Measurements from ENCODE around the gene SORCS2.

Gene SORCS2

DNA sequence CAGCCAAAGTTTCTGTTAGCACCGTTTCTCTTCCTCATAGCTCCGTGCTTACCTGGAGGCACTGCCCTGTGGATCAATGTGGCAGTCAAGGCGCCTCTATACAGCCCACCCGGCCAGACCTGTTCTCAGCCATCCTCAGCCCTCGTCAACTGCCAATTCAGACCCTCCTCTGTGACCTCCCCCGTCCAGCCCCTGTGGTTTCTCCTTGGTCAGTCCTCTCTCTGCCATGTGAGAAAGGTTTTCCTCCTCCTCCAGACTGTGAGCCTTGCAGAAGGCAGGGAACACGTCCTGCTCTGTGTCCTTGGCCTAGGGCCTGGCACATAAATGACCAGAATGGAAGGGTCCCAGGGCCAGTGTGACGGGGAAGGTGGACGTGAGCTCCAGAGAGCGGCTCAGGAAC, 417.0 kb downstream of the SORCS2 start:
- DNase-seq: no peak

DNA sequence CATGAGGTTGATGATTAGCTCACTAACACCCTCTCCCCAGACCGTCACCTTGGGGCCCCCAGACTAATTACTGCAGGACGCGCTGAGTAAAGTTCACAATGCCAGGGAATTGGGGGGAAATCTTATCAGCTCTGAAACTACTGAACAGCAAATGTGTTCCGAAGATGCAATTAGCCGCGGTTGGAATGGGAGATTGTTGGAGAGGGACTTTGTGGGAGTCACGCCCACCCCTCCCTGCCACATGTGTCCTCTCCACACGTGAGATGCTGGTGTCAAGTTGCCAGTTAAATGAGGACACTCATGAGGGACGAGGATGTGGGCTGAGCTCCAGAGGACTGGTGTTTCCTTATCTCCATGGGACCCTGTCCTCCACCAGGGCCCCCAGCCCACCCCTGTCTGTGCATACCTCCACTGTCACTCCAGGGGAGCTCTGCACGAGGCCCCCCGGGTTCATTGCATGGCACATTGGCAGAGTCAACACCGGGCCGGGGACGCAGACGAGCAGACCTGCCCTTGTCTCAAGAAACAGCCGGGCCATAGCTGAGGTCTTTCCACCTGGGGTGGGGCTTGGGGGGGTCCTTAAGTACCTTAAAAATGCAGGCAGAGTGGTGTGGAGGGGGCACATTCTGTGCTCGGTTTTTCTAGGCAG, 417.8 kb downstream of the SORCS2 start:
- no peak for DNase-seq

DNA sequence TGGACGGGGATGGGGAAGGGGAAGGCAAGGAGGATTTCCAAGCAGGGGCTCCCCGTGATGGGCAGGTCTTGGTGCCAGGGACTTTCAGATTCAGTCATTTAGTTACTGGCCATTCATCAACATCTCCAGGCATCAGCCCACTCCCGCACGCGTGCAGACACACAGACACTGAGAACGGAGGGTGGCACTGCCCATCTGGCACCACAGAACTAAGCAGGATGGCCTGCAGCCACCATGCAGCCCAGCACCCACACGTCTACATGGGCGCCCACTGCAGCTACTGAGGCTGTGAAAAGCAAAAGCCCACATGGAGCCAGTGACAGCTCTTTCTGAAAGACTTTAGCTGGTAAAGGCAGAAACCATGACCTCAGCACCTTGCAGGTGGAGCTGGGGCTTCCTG, 418.5 kb downstream of the SORCS2 start:
- no peak for DNase-seq

DNA sequence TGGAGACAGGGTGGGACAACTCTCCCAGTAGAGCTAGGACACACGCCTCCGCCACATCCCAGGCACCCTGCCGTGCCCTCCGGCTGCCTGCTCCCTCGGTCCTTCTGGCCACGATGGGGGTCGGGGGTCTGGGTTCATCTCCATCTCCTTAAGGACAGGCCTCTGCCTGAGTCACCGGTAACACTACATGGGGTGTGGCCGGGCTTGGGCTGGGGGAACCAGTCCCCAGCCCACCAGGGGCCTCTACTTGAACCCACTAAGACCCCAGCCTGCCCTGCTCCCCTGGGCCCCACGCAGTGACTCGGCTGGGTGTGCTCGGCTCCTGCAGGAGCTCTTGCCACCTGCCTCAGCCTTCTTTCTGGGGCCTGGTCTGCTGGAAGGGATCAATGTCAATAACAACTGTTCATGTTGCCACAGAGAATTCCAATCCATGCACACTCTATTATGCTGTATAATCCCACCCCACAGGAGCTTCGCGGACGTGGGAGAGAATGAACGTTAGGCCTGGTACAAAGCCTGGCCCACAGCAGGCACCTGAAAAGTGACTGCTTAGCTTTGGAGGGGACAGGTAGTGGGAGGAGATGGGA, 420.1 kb downstream of the SORCS2 start:
- no peak for DNase-seq

DNA sequence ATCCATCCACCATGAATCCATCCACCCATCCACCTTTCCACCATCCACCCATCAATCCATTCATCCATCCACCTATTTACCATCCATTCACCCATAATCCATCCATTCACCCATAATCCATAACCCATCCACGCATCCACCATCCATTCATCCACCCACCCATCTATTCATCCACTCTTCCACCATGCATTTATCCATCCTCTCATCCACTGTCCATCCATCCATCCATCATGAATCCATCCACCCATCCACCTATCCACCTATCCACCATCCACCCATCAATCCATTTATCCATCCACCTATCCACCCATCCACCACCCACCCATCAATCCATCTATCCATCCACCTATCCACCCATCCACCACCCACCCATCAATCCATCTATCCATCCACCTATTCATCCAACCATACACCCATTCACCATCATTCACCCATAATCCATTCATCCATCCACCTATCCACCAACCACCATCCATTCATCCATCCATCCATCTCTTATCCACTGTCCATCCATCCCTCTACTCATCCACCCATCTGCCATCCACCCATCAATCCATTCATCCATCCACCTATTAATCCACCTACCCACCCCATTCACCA, 422.1 kb downstream of the SORCS2 start:
- no peak for DNase-seq

DNA sequence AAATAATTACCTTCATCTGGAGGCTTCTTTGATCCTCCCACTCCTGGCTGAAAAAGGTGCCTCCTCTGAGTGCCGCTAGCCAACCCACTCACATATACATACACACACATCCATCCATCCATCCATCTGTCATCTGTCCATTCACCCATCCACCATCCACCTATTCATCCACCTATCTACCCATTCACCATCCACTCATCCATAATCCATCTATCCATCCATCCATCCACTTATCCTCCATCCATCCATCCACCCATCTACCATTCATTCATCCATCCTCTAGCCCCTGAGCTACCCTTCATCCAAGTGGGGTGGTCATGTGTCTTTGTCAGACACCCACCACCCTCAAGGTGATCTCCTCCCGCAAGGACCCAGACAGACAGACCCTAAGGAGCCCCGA, 423.9 kb downstream of the SORCS2 start:
- DNase-seq: no peak

DNA sequence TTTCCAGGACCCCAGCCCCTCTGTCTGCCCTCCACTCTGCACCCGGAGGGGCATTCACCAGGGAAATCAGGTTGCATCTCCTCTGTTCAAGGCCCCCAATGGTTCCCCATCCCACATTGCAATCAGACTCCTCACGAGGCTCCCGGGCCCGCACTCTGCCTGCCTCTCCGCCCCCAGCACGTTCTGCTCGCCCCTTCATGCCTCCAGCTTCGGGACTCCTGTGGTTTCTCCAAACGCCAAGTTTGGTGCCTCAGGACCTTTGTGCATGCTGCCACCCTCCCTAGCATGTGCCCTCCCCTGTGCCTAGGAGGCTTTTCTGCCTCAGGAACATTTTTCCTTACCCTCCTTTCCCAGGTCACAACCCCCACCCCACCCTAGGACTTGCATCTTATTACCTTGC, 426.0 kb downstream of the SORCS2 start:
- DNase-seq: no peak

DNA sequence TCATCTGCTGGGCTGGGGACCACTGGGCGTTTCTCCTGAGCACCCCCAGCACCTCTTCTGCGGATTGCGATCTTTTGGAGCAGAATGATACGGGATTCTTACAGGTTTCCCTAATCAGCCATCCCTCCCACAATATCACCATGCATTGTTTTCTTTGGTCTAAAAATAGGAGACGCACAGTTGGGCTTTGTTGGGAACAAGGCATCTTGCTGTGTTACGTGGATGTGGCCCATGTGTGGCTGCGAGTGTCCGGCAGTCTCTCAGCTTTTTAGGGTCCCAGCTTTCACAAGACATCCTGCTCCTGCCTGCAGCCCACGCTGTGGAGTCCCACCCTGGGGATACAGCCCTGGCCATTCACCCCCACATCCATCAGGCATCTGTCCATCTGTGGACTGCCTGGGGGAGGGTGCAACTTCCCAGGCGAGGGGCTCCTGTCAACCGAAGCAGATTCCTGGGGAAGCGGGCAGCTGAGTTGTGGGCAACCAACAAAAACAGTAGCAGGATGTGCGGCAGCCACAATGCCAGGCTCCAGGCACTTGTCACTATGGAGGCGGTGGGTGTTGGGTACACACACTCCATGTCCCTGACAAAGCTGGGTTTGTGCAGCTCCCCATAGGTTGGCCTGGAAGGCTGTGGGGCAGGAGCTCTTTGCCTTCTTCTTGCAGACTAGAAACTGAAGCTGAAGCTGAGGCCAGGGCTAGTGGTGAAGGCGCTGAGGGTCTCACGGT, 427.9 kb downstream of the SORCS2 start:
- DNase-seq: no peak

DNA sequence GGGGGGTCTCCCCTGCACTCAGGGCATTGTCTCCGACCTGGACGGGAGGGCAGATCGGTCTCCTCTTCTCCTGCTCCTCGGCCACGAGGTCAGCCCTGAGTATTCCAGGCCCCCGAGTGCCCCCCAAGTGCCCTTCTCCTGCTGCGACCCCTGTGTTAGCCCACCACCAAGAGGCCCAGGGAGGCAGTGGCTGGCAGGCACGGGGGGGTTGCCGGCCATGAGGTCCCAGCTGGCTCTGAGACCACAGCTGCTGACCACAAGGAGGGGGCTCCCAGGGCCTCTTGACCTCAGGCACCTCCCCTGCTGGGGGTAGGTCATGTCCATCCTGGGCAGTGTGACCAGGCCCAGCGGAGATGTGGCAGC, 428.5 kb downstream of the SORCS2 start:
- DNase-seq: no peak

DNA sequence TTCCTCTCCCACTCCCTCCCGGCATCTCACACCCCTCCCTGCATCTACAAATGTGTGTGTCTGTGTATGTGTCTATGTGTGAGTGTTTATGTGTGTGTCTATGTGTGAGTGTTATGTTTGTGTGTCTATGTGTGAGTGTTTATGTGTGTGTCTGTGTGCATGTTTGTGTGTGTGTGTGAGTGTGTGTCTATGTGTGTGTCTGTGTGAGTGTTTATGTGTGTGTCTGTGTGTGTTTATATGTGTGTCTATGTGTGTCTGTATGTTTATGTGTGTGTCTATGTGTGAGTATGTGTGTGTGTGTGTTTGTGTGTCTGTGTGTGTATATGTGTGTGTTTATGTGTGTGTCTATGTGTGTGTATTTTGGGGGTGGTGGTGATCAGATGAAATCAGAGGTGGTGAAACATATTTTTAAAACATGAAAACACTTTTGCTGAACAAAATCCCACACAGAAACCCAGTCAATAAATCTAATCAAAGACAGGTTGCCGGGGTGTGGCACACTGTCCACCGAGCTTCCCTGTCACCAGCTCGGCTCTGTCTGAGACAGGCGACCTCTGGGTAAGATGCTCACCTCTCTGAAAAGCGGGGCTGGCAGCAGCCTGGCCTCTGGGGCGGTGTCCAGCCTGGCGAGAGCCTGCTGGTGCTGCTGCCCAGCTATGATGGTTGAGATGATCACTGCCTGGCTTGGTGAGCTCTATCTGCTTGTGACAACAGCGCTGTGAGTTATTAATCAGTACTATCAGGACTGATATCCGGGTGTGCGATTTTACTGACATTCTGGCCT, 429.1 kb downstream of the SORCS2 start:
- no peak for DNase-seq

DNA sequence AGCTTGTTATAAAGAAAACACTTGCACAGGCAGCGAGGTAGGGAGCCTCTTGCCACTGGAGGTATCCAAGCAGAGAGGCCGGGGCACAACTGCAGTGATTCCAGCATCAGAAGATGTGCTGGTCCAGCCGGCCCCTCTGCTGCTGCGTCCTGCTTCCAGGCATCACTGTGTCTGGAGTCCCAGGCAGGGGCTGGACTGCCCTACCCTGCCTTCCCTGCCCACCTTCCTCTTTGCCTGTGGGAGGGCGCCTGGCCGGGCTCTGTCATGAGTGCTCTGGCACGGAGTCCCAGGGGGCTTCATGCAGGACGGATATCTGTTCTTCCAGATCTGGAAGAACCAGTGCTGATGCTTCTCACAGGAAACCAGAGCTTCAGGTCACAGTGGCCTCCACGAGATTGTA, 430.0 kb downstream of the SORCS2 start:
- no peak for DNase-seq

DNA sequence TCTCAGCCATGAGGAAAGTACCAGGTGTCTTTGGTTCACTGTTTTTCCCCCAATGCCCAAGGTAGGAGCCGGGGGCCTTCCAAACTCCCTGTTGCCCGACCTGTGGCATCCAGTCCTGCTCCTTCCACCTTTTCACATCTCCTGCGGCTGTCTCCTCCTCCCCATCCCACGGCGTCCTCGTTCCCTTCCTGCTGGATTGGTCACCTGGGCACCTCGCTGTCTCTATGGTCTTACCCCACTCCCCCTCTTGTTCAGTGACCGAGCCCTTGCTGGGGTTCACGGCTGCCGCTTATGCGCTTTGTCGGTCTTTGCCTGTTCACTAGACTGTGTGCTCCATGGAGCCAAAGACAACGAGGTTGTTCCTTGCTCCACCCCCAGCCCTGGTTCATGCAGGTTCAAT, 431.1 kb downstream of the SORCS2 start:
- no peak for DNase-seq

DNA sequence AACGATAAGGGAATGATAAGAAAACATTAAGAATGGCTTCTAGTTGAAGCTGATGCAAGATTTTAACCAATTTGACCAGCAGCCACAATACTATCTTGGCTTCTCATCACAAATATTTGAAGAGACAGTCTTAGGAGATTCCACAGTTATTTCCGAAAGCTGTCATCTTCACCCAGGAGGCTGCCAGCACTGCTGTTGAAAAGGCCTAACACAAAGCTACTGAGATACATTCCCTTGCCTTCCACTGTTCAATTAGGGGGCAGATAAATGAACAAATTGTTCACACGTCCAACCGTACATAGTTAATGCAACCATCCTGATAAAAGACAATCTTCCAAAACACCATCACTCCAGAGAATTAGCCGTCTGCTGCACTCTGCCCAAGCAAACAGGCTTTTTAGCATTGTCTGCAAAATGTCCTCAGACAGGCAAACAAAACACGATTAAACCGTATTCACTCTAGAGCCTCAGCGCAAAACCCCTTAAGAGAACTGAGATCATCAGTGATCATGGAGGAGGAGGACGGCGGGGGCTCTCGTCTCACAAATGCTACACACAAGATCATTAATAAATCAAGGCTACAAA, 432.1 kb downstream of the SORCS2 start:
- DNase-seq: no peak

DNA sequence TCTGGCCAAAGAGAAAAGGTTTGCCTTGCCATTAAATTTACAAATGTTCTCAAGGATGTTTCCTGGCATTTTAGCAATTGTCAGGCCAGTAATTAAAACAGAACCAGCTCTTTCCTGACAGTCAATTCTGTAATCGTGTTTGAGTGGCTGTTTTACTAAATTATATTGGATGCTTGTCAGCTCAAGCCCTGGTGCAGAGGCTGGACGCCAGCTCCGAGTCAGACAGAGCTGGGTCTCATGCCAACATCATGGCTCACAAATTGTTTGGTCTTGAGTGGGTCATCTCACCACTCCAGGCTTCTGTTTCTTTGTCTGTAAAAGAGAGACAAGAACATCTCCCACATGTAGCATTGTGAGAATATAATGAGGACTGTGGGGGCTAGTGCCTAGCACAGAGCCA, 432.7 kb downstream of the SORCS2 start:
- no peak for DNase-seq

DNA sequence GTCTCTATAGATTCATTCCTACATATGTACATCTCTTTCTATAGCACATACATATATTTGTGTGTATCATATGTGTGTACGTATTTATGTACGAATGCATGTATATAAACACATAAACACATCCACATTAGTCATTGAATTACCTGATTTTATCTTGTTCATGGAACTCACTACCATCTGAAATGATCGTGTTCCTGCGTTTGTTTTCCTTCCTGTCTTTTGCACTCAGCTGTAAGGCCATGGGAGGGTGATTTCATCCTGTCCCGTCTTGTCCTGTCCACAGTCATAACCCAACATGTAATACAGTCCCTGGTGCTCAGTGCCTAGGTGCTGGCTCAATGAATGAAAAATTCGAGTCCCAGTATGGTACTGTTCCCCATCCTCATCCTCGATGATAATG, 434.2 kb downstream of the SORCS2 start:
- DNase-seq: no peak

DNA sequence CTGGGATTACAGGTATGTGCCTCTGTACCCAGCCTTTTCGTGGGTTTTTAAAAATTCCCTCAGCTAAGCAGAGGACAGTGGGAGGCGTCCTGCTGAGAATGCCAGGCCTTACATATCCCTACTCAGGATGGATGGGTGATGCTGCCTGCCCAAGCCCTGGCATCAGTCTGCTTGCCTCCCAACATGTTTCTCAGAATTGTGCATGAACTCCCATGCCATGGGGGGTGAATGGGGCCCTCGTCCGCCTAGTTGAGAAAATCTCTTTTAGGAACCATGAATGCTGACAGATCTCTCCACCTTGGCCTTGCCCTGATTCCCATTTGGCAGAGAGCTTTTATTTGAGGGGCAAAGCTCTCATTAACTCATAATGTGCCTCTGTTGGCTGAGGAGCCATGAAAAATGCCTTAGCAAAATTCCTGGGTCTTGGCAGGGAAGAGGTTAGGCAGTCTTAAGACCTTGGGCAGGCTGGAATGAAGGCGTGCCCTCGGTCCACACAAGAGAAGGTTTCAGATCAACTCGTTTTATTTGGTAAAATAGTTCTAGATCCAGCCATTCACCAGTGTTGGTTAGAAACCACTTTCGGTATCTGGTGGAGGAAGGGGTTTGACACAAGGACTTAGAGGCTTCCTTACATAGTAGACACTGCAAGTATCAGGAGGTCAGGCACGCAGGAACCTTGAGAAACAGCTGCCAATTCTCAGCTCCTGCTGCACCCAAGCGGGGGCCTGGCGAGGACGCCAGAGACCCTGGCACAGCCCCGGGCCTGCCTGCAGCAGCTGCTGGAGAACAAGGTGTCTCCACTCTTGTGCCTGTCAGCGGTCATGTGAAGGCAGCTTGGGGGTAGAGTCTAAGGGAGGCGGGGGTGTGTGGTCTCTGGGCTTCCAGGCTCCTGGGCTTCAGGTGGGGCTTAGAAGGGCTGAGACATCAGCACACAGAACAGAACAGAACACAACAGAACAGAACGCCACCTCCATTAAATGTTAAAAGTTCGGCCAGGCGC, 435.2 kb downstream of the SORCS2 start:
- DNase-seq: no peak

DNA sequence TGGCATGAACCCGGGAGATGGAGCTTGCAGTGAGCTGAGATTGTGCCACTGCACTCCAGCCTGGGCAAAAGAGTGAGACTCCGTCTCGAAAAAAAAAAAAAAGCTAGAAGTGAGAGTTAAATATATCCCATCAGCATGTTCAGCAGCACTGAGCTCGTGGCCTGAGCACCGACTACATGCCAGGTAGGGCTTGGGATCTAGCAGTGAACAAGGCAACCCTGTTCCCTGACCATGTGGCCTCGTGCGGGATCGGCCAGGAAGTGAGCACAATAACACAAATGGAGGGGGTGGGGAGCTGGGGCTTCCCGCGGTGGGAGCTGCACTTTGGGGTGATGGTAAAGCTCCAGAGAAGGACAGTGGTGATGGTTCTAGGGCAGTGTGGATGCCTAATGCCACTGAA, 436.1 kb downstream of the SORCS2 start:
- no peak for DNase-seq

DNA sequence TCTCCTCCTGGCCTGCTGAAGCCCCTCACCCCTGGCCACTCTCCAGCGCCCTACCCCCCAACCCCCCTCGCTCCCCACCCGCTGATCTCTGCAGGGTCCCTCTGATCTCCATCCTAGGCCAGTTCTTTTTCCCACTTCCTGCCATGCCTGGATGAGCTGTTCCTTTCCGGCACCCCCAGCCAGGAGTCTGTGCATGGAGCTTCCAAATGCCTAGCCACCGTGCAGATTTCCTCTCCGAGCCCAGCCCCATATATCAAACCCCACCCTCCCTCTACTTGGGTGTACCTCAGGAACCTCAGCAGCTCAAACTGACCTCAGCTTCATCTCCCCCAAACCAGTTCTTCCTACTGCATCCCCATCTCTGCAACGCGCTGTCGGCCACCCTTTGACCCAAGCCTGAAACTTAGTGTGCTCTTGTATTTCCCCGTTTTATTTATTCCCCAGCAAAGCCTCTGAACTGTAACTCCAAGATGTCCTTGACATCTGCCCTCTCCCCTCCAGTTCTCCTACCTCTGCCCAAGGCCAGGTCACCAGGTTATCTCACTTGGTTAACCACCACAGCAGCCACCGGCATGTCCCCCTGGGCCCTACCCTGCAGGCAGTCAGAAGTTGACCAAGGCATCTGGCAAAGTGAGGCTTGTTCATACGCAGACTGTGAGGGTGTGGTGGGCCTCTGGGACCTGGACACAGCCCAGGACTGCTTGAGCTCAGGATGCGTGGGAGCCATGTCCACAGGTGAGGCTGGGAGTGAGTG, 437.3 kb downstream of the SORCS2 start:
- DNase-seq: no peak

DNA sequence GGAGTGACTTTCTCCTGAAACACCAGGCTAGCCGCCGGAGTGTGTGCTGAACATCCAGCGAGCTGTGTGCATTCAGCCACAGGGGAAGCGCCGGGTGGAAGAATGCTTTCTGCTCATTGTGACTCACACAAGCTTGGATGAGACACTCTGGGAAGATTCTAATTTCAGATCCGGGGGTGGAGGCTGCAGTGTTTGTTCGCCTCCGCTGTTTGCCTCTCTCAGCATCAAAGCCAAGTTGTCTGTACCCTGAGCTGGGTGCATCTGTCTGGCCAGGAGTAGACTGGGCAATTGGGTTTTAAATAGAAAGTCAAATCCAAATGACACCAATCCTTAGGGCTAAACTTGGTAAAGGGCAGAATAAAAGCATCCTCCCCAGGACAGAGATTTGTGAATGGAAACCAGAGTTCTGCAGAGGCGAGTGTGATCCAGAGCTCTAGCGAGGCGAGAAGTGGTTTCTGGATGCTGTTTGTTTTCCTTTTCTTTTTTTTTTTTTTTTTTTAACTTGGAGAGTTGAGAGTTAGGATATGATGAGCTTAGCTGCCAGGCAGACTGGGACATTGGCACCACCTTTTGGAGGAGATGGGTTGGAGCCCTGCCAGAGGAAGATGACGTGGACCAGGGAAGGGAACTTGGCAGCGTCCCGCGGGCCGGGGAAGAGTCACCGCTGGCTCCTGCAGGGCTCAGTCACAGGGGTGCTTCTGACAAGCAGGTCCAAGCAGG, 438.4 kb downstream of the SORCS2 start:
- DNase-seq: no peak

DNA sequence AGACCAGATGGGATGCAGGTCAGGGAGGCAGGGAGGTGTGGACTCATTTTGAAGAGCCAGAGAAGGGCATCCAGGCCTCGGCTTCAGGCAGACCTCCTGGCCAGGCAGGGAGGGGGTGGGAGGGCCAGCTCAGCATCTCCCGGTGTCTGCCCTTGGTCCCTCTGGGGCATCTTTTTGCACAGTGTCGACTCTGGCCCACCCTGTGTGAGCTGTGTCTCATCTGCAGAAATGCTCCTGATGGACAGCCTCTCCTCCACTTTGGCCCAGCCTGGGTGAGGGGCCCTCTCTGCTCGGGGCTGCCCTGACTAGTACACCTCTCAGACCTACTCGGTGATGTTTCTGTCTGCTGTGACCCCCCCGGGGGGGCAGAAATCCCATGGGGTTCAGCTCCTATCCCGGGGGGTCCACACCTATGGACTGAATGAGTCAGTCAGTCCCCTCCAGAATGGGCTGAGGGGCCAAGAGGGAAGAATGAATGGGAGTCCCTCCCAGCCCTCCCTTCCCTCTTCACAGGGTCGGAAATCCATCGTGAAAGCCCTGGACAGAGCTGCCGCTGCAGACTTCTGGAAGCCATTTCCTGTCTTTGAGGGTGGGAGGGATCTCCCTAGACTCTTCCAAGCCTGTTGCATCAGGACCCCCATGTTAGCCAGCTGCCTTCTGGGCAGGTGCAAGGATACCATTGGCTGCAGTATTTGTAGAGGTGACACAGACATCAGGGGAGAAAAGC, 439.1 kb downstream of the SORCS2 start:
- DNase-seq: no peak

Measured in NCI-H2081 treated with DMSO at 0.1 percent for 48 hours (cell line).